ENCODE data around the gene PPP1R9B.

PPP1R9B gene

DNA sequence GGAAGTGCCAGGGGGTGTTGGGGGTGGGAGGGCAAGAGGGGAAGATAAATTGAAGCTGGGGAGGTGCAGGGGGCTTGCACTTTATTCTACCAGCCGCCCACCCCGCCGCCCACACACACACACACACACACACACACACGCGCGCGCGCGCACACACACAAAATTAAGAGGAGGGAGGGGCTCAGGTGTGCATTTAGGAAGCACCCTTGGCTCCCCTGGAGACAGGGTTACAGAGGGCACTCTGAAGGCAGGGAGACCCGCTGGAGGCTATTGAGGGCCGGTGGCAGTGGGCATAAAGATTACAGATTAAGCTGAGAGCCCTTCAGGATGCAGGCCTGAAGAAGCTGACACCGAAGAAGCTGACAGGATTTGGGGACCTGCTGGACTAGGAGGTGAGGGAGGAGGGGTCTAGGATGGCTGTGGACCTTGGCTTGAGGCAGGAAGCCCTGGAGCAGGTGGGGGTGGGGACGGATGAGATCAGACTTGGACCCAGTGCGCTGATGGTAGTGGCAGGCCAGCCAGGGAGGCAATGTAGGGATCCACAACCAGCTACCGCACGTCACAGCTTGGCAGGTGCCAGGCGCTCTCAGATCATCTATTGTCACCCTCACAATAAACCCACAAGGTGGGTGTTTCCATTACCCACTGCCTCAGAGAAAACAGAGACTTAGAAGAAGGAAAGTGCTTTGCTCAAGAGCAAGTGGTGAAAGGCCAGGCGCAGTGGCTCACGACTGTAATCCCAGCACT is 19.7 kb downstream of the PPP1R9B start:
- Histone ChIP-seq H3K4me3 (peak overlapping the region in 7 of 10 experiments; percentile 49 to 63 (median 61); a peak in 9 of 20 replicates), H3K4me1 (peaks cover 19 to 38% (median 29%) of the 10 kb centered on the region in 10 experiments)

DNA sequence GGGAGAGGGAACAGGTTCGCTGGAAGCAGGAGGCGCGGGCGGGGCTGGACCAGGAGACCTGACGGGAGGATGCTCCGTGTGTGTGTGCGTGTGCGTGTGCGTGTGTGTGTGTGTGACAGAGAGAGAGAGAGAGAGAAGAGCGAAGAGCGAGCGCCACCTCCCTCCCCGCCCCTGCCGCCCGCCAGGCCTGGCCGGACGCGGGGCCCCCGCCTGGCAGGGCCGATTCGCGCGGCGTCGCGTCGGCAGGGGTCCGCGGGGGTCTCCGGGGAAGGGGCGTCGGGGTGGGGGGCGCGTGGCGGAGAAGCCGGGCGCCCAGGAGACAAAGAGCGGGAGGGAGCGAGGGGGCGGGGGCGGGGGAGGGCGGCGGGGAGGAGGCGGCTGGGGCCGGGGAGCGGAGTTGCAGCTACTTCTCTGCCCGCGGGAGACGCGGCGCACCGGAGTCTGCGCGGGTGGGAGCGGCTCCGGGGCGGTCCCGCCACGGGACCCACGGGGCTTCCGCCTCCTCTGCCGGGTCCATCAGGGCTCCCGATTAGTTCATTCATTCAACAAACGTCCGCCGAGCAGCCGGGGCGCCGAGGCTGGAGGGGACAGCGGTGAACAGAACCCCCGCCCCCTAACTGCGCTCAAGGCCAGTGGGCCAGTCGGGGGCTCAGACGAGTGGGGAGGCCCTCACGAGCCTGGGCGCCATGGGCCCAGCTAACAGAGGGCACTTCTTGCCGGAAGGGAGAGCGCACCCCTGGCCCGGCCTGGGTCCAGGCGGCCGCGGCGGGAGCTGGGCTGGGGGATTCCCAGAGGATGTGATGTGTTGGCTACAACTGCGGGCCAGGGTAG is 20.5 kb downstream of the PPP1R9B start, which contains the start of gene SAMD14:
SAMD14 (minus strand) TSS at position 433 of the 831 bp plus-strand sequence. CDS start 5,201 bp downstream, outside the sequence.
- H3K36me3 ChIP-seq: peaks cover 18 to 33% (median 23%) of the 10 kb centered on the region in 11 experiments
- peak within 1 kb of the TSS; percentile 91 to 99 (median 98) for H3K4me2 ChIP-seq
- peak within 1 kb of the TSS; percentile 49 to 71 (median 59) for H3K4me3 ChIP-seq
- peak within 1 kb of the TSS; percentile 38 to 70 (median 64); a peak in 15 of 22 replicates for H3K9ac ChIP-seq
- peaks cover 40 to 58% (median 43%) of the 10 kb centered on the region in 11 experiments for H4K20me1 ChIP-seq
- H3K9me3 ChIP-seq (replicated peaks in 1 of 11): 0 out of 22 replicates have a peak, but pooled peaks cover 0 to 4% (median 0%) of the 10 kb centered on the region in 11 experiments
- H3K4me1 ChIP-seq: peaks cover 19 to 38% (median 29%) of the 10 kb centered on the region in 10 experiments
- H3K27ac ChIP-seq: no peak within 1 kb of the TSS
- no peak for TF ChIP-seq Cebpa-rat (IDR thresholded peaks at IDR 0.05)
- peaks cover 23 to 66% (median 60%) of the 10 kb centered on the region in 11 experiments for H3K27me3 ChIP-seq

More for the DNA sequence above, 19.7 kb downstream of the PPP1R9B start:
- peaks cover 24 to 39% (median 29%) of the 10 kb centered on the region in 11 experiments for H3K36me3 ChIP-seq
- H3K9me3 ChIP-seq (replicated peaks in 1 of 11): 0 out of 22 replicates have a peak, but pooled peaks cover 0 to 4% (median 0%) of the 10 kb centered on the region in 11 experiments
- no peak overlapping the region for H3K27ac ChIP-seq
- peak overlapping the region; percentile 91 to 99 (median 98); a peak in 21 of 22 replicates for H3K4me2 ChIP-seq
- peaks cover 43 to 64% (median 49%) of the 10 kb centered on the region in 11 experiments for H4K20me1 ChIP-seq
- no peak for TF ChIP-seq Cebpa-rat (IDR thresholded peaks at IDR 0.05)
- H3K9ac ChIP-seq: peak overlapping the region in 3 of 11 experiments; percentile 67 to 70 (median 69); a peak in 2 of 22 replicates
- peaks cover 23 to 66% (median 60%) of the 10 kb centered on the region in 11 experiments for H3K27me3 ChIP-seq

- peaks cover 13 to 27% (median 17%) of the 10 kb centered on the region in 11 experiments for H3K36me3 ChIP-seq
- peaks cover 19 to 38% (median 29%) of the 10 kb centered on the region in 10 experiments for H3K4me1 ChIP-seq
- peaks cover 23 to 66% (median 60%) of the 10 kb centered on the region in 11 experiments for H3K27me3 ChIP-seq
- H3K4me3 ChIP-seq: peak overlapping the region in 9 of 10 experiments; percentile 33 to 71 (median 61); a peak in 14 of 20 replicates
- H3K9ac ChIP-seq: 0 out of 22 replicates have a peak overlapping the region, but pooled peaks of 1 of the 11 experiments have one; percentile 33
- H4K20me1 ChIP-seq: peaks cover 35 to 52% (median 38%) of the 10 kb centered on the region in 11 experiments
- peak overlapping the region; percentile 51 to 99 (median 93); a peak in 20 of 22 replicates for H3K4me2 ChIP-seq
- H3K27ac ChIP-seq: no peak overlapping the region
- 0 out of 22 replicates have a peak, but pooled peaks cover 0 to 4% (median 0%) of the 10 kb centered on the region in 11 experiments for H3K9me3 ChIP-seq (replicated peaks in 1 of 11)
- no peak for TF ChIP-seq Cebpa-rat (IDR thresholded peaks at IDR 0.05)
These were observed 21.1 kb downstream of the PPP1R9B start for GRCh38 chr17:50129353-50129727.

GRCh38 chr17:50128441-50129352 is 21.8 kb downstream of the PPP1R9B start:
- peaks cover 23 to 68% (median 60%) of the 10 kb centered on the region in 11 experiments for H3K27me3 ChIP-seq
- no peak for TF ChIP-seq Cebpa-rat (IDR thresholded peaks at IDR 0.05)
- peak overlapping the region; percentile 36 to 99 (median 69) for H3K4me2 ChIP-seq
- peaks cover 8 to 21% (median 12%) of the 10 kb centered on the region in 11 experiments; a peak in 21 of 22 replicates for H3K36me3 ChIP-seq
- 0 out of 22 replicates have a peak, but pooled peaks cover 0 to 4% (median 0%) of the 10 kb centered on the region in 11 experiments for H3K9me3 ChIP-seq (replicated peaks in 1 of 11)
- no peak overlapping the region for H3K27ac ChIP-seq
- H4K20me1 ChIP-seq: peaks cover 30 to 45% (median 32%) of the 10 kb centered on the region in 11 experiments; a peak in 21 of 22 replicates
- H3K4me3 ChIP-seq: peak overlapping the region in 6 of 10 experiments; percentile 20 to 56 (median 31); a peak in 7 of 20 replicates
- no peak overlapping the region for H3K9ac ChIP-seq
- peaks cover 19 to 38% (median 29%) of the 10 kb centered on the region in 10 experiments for H3K4me1 ChIP-seq

GRCh38 chr17:50127697-50128361 is 22.6 kb downstream of the PPP1R9B start:
- peak overlapping the region; percentile 44 to 98 (median 74) for H3K4me2 ChIP-seq
- H3K27me3 ChIP-seq: peaks cover 23 to 68% (median 58%) of the 10 kb centered on the region in 11 experiments
- no peak overlapping the region for H3K9ac ChIP-seq
- H3K27ac ChIP-seq: no peak overlapping the region
- 0 out of 22 replicates have a peak, but pooled peaks cover 0 to 4% (median 0%) of the 10 kb centered on the region in 11 experiments for H3K9me3 ChIP-seq (replicated peaks in 1 of 11)
- peaks cover 1 to 12% (median 5%) of the 10 kb centered on the region in 11 experiments; a peak in 19 of 22 replicates for H3K36me3 ChIP-seq
- peak overlapping the region in 1 of 10 experiments; percentile 36; a peak in 1 of 20 replicates for H3K4me3 ChIP-seq
- peaks cover 21 to 37% (median 23%) of the 10 kb centered on the region in 11 experiments; a peak in 21 of 22 replicates for H4K20me1 ChIP-seq
- no peak for TF ChIP-seq Cebpa-rat (IDR thresholded peaks at IDR 0.05)
- H3K4me1 ChIP-seq: peaks cover 19 to 36% (median 29%) of the 10 kb centered on the region in 10 experiments

GRCh38 chr17:50125420-50125997 is 25.0 kb downstream of the PPP1R9B start:
- Histone ChIP-seq H3K27ac (no peak overlapping the region), H3K36me3 (no peaks in the 10 kb centered on the region), H3K27me3 (peaks cover 24 to 54% (median 35%) of the 10 kb centered on the region in 11 experiments), H3K9ac (no peak overlapping the region), H3K4me3 (no peak overlapping the region), H3K4me2 (no peak overlapping the region), H3K9me3 (replicated peaks in 1 of 11) (0 out of 22 replicates have a peak, but pooled peaks cover 0 to 4% (median 0%) of the 10 kb centered on the region in 11 experiments), H4K20me1 (peaks cover 0 to 15% (median under 1%) of the 10 kb centered on the region in 11 experiments; a peak in 6 of 22 replicates), H3K4me1 (peaks cover 19 to 30% (median 25%) of the 10 kb centered on the region in 10 experiments)
- no peak for TF ChIP-seq Cebpa-rat (IDR thresholded peaks at IDR 0.05)
